CD4-positive, alpha-beta T cell (primary cell): Measurements from ENCODE around the gene FNIP2. TPM values are rescaled to one million over a fixed set of nuclear protein-coding genes. Genes with fewer than 3 reads are reported as not detected.

Source experiments
- ATAC-seq: fragments of 200-7000 bp; cut with Tn5 transposase; one replicate; pipeline ENCODE4 v1.10.0; 2022; ENCODE audit warnings: mild to moderate bottlenecking; ENCODE audit not compliant: poor library complexity
- CTCF ChIA-PET: fragments of 350-600 bp; sonication (Branson Sonifier 250); formaldehyde crosslinking; loops from one replicate; lab custom pipeline; 2021; ENCODE audit warnings: antibody characterized with exemption, inconsistent platforms; lab: Charles Lee
- POLR2A ChIA-PET: fragments of 350-600 bp; sonication (Branson Sonifier 250); formaldehyde crosslinking; loops from one replicate; lab custom pipeline; 2021; ENCODE audit warnings: antibody characterized with exemption, inconsistent platforms; lab: Charles Lee
- DNase-seq, 14 experiments: peaks; one replicate each; pipeline ENCODE4 v3.0.0-alpha.2; 2013 to 2020; ENCODE audit warnings: mixed read lengths in 2 of 14
- H3K27ac ChIP-seq, 2 donors: one replicate each; pipeline versions ENCODE4 v1.5.1 to v1.7.0; 2013; ENCODE audit warnings: low read length in 2 of 2, low read depth in 1 of 2, mild to moderate bottlenecking in 1 of 2
- H3K27me3 ChIP-seq, 2 experiments: 1 replicate in 1 of 2; 2 replicates in 1 of 2; pipeline versions ENCODE4 v1.6.1 to v1.7.0; 2013; ENCODE audit warnings: low read length in 2 of 2, control low read depth in 1 of 2, mild to moderate bottlenecking in 1 of 2, moderate library complexity in 1 of 2; ENCODE audit not compliant: insufficient read depth in 2 of 2, control insufficient read depth in 1 of 2
- H3K36me3 ChIP-seq: one replicate; pipeline ENCODE4 v1.6.1; 2013; ENCODE audit warnings: low read length, control low read depth; ENCODE audit not compliant: insufficient read depth
- H3K4me1 ChIP-seq: one replicate; pipeline ENCODE4 v1.6.1; 2013; ENCODE audit warnings: low read length, control low read depth; ENCODE audit not compliant: insufficient read depth
- H3K4me3 ChIP-seq: one replicate; pipeline ENCODE4 v1.5.1; 2013; ENCODE audit warnings: mild to moderate bottlenecking, low read length, moderate library complexity
- H3K9me3 ChIP-seq, 2 experiments: 1 replicate in 1 of 2; 2 replicates in 1 of 2; pipeline versions ENCODE4 v1.6.1 to v1.7.0; 2013; ENCODE audit warnings: low read length in 2 of 2, mild to moderate bottlenecking in 2 of 2, control low read depth in 1 of 2, moderate library complexity in 1 of 2; ENCODE audit not compliant: control insufficient read depth in 1 of 2, insufficient read depth in 1 of 2
- H3K27ac Mint-ChIP-seq: one replicate; pipeline ENCODE4 v1.8.0; 2020; ENCODE audit warnings: mixed read lengths
- H3K27me3 Mint-ChIP-seq: one replicate; pipeline ENCODE4 v1.8.0; 2021; ENCODE audit warnings: mixed read lengths
- H3K36me3 Mint-ChIP-seq: one replicate; pipeline ENCODE4 v1.8.0; 2021; ENCODE audit warnings: low read depth, mixed read lengths
- H3K4me1 Mint-ChIP-seq: one replicate; pipeline ENCODE4 v1.8.0; 2021; ENCODE audit warnings: low read depth, mixed read lengths
- H3K4me3 Mint-ChIP-seq: one replicate; pipeline ENCODE4 v1.8.0; 2020; ENCODE audit warnings: mild to moderate bottlenecking, mixed read lengths
- H3K9me3 Mint-ChIP-seq: one replicate; pipeline ENCODE4 v1.8.0; 2020; ENCODE audit warnings: mixed read lengths
- CTCF ChIP-seq: fragments of 200-600 bp; IDR thresholded peaks from one replicate; pipeline ENCODE4 v1.8.0; 2022; ENCODE audit warnings: antibody characterized with exemption, mild to moderate bottlenecking
- intact Hi-C, 2 experiments: fragments of 100-400 bp; cut with DNase I in 1 of 2; cut with micrococcal nuclease in 1 of 2; formaldehyde crosslinking; loops; one replicate each; pipeline versions ENCODE4 v1.15.1 to v1.9.0; 2023 to 2025; cut with DNase I, micrococcal nuclease
- total RNA-seq, 174 experiments: library from RNA in 2 of 174; stranded (reverse) in 2 of 174; gene quantifications; one replicate each; pipeline ENCODE4 v1.2.3 and lab custom pipeline; 2021 to 2026

FNIP2 gene
- total RNA-seq, 2 experiments from 2014 or later, result 7.5 to 7.7 TPM

- no peaks in the 10 kb centered on the region for H3K27me3 Mint-ChIP-seq
- H3K36me3 Mint-ChIP-seq, result peaks cover 57% of the 10 kb centered on the region
- Histone ChIP-seq H3K27ac (no peak overlapping the region), H3K4me1 (no peaks in the 10 kb centered on the region), H3K27me3 (no peaks in the 10 kb centered on the region), H3K4me3 (no peak overlapping the region), H3K36me3 (peaks cover 5% of the 10 kb centered on the region), H3K9me3 (no peaks in the 10 kb centered on the region)
- no peaks in the 10 kb centered on the region for H3K9me3 Mint-ChIP-seq
- intact Hi-C loops, result no loop called here
- DNase-seq, result no peak
- no peak for TF ChIP-seq CTCF
- no peak for ATAC-seq
- no peaks in the 10 kb centered on the region for H3K4me1 Mint-ChIP-seq
- ChIA-PET POLR2A (no interaction called here), CTCF (no interaction called here)
- no peak overlapping the region for H3K4me3 Mint-ChIP-seq
- H3K27ac Mint-ChIP-seq, result no peak overlapping the region
Measured at GRCh38 chr4:158836002-158836369, 67.2 kb downstream of the FNIP2 start.

DNA sequence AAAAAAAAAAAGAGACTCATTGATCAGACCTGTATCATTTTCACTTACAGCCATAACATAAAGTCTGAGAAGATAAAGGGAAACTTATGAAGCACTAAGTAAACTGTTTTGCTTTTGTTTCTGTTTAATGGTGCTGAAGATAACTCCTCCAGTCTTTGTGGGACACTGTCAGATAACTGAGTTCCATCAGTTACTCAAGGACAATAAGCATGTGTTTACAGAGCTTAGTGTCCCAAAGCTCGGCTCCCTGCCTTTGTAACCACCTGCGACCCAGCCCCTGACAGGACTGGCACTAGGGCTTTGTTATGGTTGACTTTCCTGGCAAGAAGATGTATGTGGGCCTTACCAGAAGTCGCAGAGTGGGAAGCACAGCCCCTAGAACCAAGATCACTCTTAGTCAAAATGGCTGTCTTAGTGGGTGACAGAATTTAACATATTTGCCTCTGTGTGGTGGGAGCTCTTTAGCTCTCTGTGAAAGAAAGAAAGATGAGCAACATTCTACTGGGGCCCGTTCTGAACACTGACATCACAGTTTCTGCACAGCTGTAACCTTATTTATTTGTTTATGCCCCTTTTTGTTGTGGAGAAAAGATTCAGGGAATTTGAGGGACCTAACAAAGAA is 68.1 kb downstream of the FNIP2 start:
- ChIA-PET POLR2A (no interaction called here), CTCF (interaction anchor here (0.6 kb wide), 1 partner anchor 51 kb away, joined by 4 read pairs; no protein-coding TSS in a partner anchor)
- no peak overlapping the region for H3K27ac Mint-ChIP-seq
- H3K4me3 Mint-ChIP-seq, result no peak overlapping the region
- no peak for TF ChIP-seq CTCF
- Histone ChIP-seq H3K27ac (no peak overlapping the region), H3K9me3 (no peaks in the 10 kb centered on the region), H3K4me3 (no peak overlapping the region), H3K27me3 (no peaks in the 10 kb centered on the region), H3K4me1 (no peaks in the 10 kb centered on the region), H3K36me3 (peaks cover 5% of the 10 kb centered on the region)
- H3K36me3 Mint-ChIP-seq, result peaks cover 49% of the 10 kb centered on the region
- no peaks in the 10 kb centered on the region for H3K27me3 Mint-ChIP-seq
- DNase-seq (no peak), ATAC-seq (no peak)
- intact Hi-C loops, result no loop called here
- H3K9me3 Mint-ChIP-seq, result no peaks in the 10 kb centered on the region
- no peaks in the 10 kb centered on the region for H3K4me1 Mint-ChIP-seq

DNA sequence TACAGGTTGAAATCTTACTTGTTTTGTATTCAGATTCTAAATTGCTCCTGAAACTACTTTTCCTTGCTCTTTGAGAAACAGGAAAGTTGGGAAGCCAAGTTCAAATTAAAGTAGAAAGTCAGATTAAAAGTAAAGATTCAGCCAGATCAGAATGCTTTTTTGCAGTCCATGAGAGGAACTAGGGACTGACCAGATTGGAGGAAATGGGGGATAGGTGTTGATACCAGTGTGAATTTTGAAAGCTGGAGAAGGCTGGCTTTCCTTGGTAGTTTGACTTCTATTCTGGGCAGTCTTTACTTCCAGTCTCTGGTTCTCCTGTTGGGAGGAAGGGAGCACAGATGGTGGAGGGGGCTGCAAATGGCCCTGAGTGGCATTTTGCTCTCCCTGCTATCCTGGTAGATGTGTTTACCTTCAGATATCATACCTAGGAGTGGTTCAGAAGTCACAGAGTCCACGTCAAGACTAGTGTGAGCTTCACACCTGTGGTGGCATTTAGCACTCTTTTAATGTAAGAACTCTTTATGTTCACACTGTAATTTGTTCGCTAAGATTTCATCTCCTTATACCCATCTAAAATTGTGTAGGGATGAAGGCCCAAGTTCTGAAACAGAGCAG is 68.8 kb downstream of the FNIP2 start:
- H3K4me3 Mint-ChIP-seq, result no peak overlapping the region
- no peak for TF ChIP-seq CTCF
- ChIA-PET CTCF (interaction anchor here (0.6 kb wide), 1 partner anchor 50 kb away, joined by 4 read pairs; no protein-coding TSS in a partner anchor), POLR2A (interaction anchor here (0.7 kb wide), 1 partner anchor 117 kb away, joined by 3 read pairs; no protein-coding TSS in a partner anchor)
- peaks cover 5% of the 10 kb centered on the region for H3K36me3 ChIP-seq
- H3K9me3 ChIP-seq, result no peaks in the 10 kb centered on the region
- H3K4me3 ChIP-seq, result no peak overlapping the region
- H3K4me1 ChIP-seq, result no peaks in the 10 kb centered on the region
- no peaks in the 10 kb centered on the region for H3K4me1 Mint-ChIP-seq
- H3K9me3 Mint-ChIP-seq, result no peaks in the 10 kb centered on the region
- no peak overlapping the region for H3K27ac ChIP-seq
- no peak for DNase-seq
- no peak overlapping the region for H3K27ac Mint-ChIP-seq
- intact Hi-C loops, result no loop called here
- no peaks in the 10 kb centered on the region for H3K27me3 Mint-ChIP-seq
- H3K36me3 Mint-ChIP-seq, result peaks cover 45% of the 10 kb centered on the region
- H3K27me3 ChIP-seq, result no peaks in the 10 kb centered on the region
- no peak for ATAC-seq
